Naive B cell (primary cell): Measurements from ENCODE around the gene FGF2. TPM values are rescaled to one million over a fixed set of nuclear protein-coding genes. Genes with fewer than 3 reads are reported as not detected.

Source experiments
- ATAC-seq, 2 donors: fragments of 150-1000 bp; cut with Tn5 transposase; 2 replicates each; pipeline ENCODE4 v1.10.0; 2021; ENCODE audit warnings: low read depth in 2 of 2, mild to moderate bottlenecking in 2 of 2, moderate library complexity in 2 of 2
- DNase-seq: peaks from one replicate; pipeline ENCODE4 v3.0.0; 2022
- H3K27ac Mint-ChIP-seq, 6 donors: one replicate each; pipeline ENCODE4 v1.8.0; 2020 to 2022; ENCODE audit warnings: mild to moderate bottlenecking in 6 of 6, mixed read lengths in 6 of 6, moderate library complexity in 5 of 6, inconsistent platforms in 2 of 6
- H3K27me3 Mint-ChIP-seq, 3 donors: one replicate each; pipeline ENCODE4 v1.8.0; 2021 to 2022; ENCODE audit warnings: mixed read lengths in 3 of 3, mild to moderate bottlenecking in 1 of 3
- H3K36me3 Mint-ChIP-seq, 2 donors: one replicate each; pipeline ENCODE4 v1.8.0; 2020 to 2022; ENCODE audit warnings: mixed read lengths in 2 of 2, inconsistent platforms in 1 of 2, mild to moderate bottlenecking in 1 of 2
- H3K4me1 Mint-ChIP-seq, 3 donors: one replicate each; pipeline ENCODE4 v1.8.0; 2020 to 2022; ENCODE audit warnings: mixed read lengths in 3 of 3, inconsistent platforms in 1 of 3, mild to moderate bottlenecking in 1 of 3, moderate library complexity in 1 of 3
- H3K4me3 Mint-ChIP-seq, 8 donors: one replicate each; pipeline ENCODE4 v1.8.0; 2020 to 2022; ENCODE audit warnings: mild to moderate bottlenecking in 8 of 8, mixed read lengths in 8 of 8, moderate library complexity in 8 of 8, inconsistent platforms in 2 of 8
- H3K9me3 Mint-ChIP-seq, 7 donors: one replicate each; pipeline ENCODE4 v1.8.0; 2020 to 2022; ENCODE audit warnings: mixed read lengths in 7 of 7, mild to moderate bottlenecking in 5 of 7, inconsistent platforms in 2 of 7, moderate library complexity in 1 of 7
- polyA plus RNA-seq, 6 donors: library from polyadenylated mRNA; unstranded; fragments of 300-500 nt; fragmentation: Illumina TruSeq; gene quantifications; one replicate each; pipeline ENCODE4 v1.2.3, GENCODE V29; 2021; ENCODE audit warnings: low read depth in 6 of 6

The FGF2 gene
- polyA plus RNA-seq, 6 donors from 2014 or later, result 0.06 to 0.17 (median 0.08) TPM; not detected in 3

DNA sequence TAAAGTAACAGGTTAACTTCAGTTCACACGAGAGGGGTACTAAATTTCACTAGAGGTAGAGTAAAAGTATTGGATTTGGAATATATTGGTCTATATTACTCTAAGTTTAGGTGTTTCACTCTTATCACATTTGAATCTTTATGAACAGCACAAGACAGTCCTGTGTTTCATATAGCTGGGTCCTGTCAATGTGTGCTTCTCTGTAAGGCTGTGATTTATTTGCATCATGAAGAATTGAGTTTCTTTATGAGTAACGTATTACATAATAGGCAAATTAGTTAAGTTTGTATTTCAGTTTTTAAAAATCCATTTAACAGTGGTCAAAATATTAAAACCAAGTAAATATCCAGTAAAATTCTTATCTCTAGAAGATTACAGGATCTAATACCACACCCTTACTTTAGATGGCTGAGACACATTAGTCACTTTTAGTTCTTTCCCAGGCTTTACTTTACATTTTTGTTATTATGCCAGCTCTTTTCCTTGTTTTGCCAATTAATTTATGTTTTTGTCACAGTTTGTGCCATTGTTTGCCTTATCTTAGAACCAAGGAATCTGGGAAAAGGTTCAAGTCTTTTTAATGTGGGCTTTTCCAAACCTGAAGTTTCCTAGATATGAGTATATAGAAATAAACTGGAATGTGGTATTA, 63.6 kb downstream of the FGF2 start:
- Mint-ChIP-seq H3K27me3 (no peaks in the 10 kb centered on the region), H3K4me1 (no peaks in the 10 kb centered on the region)

GRCh38 chr4:122894827-122895226, 68.2 kb downstream of the FGF2 start:
- H3K9me3 Mint-ChIP-seq, result no peaks in the 10 kb centered on the region
- H3K36me3 Mint-ChIP-seq, result no peaks in the 10 kb centered on the region
- H3K27ac Mint-ChIP-seq, result peak overlapping the region in 1 of 6 donors; percentile 66
- DNase-seq (no peak), ATAC-seq (no peak)
- no peaks in the 10 kb centered on the region for H3K4me1 Mint-ChIP-seq
- H3K27me3 Mint-ChIP-seq, result no peaks in the 10 kb centered on the region
- no peak overlapping the region for H3K4me3 Mint-ChIP-seq

More for the DNA sequence above, 63.6 kb downstream of the FGF2 start:
- no peak for DNase-seq
- ATAC-seq, result no peak
- Mint-ChIP-seq H3K4me3 (no peak overlapping the region), H3K9me3 (no peaks in the 10 kb centered on the region), H3K36me3 (no peaks in the 10 kb centered on the region), H3K27ac (peak overlapping the region in 1 of 6 donors; percentile 44)

DNA sequence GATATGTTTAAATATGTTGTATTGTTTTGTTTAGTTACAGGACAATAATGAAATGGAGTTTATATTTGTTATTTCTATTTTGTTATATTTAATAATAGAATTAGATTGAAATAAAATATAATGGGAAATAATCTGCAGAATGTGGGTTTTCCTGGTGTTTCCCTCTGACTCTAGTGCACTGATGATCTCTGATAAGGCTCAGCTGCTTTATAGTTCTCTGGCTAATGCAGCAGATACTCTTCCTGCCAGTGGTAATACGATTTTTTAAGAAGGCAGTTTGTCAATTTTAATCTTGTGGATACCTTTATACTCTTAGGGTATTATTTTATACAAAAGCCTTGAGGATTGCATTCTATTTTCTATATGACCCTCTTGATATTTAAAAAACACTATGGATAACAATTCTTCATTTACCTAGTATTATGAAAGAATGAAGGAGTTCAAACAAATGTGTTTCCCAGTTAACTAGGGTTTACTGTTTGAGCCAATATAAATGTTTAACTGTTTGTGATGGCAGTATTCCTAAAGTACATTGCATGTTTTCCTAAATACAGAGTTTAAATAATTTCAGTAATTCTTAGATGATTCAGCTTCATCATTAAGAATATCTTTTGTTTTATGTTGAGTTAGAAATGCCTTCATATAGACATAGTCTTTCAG, 68.8 kb downstream of the FGF2 start:
- H3K4me3 Mint-ChIP-seq, result no peak overlapping the region
- peak overlapping the region in 1 of 6 donors; percentile 11 for H3K27ac Mint-ChIP-seq
- no peaks in the 10 kb centered on the region for H3K4me1 Mint-ChIP-seq
- DNase-seq (no peak), ATAC-seq (no peak)
- no peaks in the 10 kb centered on the region for H3K27me3 Mint-ChIP-seq
- no peaks in the 10 kb centered on the region for H3K9me3 Mint-ChIP-seq
- H3K36me3 Mint-ChIP-seq, result peaks cover 0 to 4% of the 10 kb centered on the region in 2 donors

DNA sequence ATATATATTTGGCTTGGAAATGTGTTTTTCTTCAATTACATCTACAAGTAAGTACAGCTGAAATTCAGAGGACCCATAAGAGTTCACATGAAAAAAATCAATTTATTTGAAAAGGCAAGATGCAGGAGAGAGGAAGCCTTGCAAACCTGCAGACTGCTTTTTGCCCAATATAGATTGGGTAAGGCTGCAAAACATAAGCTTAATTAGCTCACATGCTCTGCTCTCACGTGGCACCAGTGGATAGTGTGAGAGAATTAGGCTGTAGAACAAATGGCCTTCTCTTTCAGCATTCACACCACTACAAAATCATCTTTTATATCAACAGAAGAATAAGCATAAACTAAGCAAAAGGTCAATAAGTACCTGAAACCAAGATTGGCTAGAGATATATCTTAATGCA, 69.6 kb downstream of the FGF2 start:
- H3K4me1 Mint-ChIP-seq, result no peaks in the 10 kb centered on the region
- H3K9me3 Mint-ChIP-seq, result no peaks in the 10 kb centered on the region
- DNase-seq (no peak), ATAC-seq (no peak)
- no peaks in the 10 kb centered on the region for H3K27me3 Mint-ChIP-seq
- no peak overlapping the region for H3K4me3 Mint-ChIP-seq
- peaks cover 0 to 4% of the 10 kb centered on the region in 2 donors for H3K36me3 Mint-ChIP-seq
- no peak overlapping the region for H3K27ac Mint-ChIP-seq

DNA sequence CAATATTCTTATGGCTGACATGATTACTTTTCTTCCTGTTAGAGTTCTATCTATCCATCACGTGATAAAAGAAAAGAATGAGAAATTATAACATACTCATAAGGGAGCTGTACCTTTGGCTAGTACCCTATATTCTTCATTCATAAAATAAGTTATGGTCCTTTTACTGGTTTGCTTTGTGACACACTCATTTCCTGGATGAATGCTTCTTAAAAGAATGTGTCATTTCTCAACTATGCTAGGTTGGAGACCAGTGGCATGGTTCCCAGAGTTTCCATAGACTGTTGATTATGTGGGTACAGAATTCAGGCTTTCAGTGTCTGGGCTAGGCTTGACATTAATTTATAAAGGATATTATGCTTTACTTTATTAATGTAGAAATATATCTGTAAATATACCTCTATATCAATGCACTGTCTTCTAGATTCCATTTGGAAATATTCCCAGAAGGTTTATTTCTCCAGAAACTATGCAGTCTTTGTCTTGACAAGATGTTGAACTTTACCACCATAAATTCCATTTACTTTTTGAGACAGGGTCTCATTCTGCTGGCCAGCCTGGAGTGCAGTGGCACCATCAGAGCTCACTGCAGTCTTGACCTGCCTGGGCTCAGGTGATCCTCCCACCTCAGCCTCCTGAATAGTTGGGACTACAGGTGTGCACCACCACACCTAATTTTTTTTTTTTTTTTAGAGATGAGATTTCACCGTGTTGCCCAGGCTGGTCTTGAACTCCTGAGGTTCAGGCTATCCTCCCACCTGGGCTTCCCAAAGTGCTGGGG, 71.9 kb downstream of the FGF2 start:
- no peak for DNase-seq
- Mint-ChIP-seq H3K36me3 (peaks cover 0 to 8% of the 10 kb centered on the region in 2 donors), H3K4me3 (no peak overlapping the region), H3K9me3 (no peaks in the 10 kb centered on the region), H3K27me3 (no peaks in the 10 kb centered on the region), H3K27ac (no peak overlapping the region), H3K4me1 (no peaks in the 10 kb centered on the region)
- no peak for ATAC-seq

DNA sequence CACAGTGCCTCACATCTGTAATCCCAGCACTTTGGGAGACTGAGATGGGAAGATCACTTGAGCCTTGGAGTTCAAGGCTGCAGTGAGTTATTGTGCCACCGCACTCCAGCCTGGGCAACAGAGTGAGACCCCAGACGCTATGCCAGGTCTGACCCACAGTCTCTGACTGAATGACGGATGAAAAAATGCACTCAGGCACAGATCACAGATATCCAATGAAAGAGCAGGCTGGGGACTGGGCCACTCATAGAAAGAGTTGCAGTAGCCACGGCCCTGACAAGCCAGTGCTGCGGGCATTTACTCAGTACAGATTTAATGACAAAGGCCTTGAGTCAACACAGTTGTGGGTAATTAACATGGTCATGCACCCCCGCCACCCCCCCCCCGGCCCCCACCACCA, 73.1 kb downstream of the FGF2 start:
- H3K9me3 Mint-ChIP-seq, result no peaks in the 10 kb centered on the region
- DNase-seq, result no peak
- peaks cover 0 to 8% of the 10 kb centered on the region in 2 donors for H3K36me3 Mint-ChIP-seq
- no peaks in the 10 kb centered on the region for H3K27me3 Mint-ChIP-seq
- ATAC-seq, result no peak
- no peaks in the 10 kb centered on the region for H3K4me1 Mint-ChIP-seq
- no peak overlapping the region for H3K27ac Mint-ChIP-seq
- no peak overlapping the region for H3K4me3 Mint-ChIP-seq

DNA sequence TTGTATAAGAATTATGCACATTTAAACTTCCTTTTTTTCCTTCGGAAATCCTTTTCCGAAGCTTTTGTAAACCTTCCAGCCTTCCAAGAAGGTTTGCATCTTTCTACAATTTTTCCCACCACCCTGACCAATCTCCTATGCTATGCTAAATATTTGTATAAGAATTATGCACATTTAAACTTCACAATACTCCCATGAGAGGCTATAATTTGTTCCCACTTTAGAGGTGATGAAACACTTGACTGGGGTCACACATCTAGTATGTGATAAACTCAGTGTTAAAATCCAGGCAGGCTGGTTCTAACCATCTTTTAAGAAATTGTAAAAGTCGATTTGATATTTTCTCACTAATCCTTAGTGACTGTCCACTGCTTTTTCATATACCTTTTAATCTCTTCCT, 73.7 kb downstream of the FGF2 start:
- no peaks in the 10 kb centered on the region for H3K4me1 Mint-ChIP-seq
- ATAC-seq, result no peak
- DNase-seq, result no peak
- peaks cover 0 to 8% of the 10 kb centered on the region in 2 donors for H3K36me3 Mint-ChIP-seq
- H3K4me3 Mint-ChIP-seq, result no peak overlapping the region
- no peak overlapping the region for H3K27ac Mint-ChIP-seq
- no peaks in the 10 kb centered on the region for H3K27me3 Mint-ChIP-seq
- H3K9me3 Mint-ChIP-seq, result no peaks in the 10 kb centered on the region

DNA sequence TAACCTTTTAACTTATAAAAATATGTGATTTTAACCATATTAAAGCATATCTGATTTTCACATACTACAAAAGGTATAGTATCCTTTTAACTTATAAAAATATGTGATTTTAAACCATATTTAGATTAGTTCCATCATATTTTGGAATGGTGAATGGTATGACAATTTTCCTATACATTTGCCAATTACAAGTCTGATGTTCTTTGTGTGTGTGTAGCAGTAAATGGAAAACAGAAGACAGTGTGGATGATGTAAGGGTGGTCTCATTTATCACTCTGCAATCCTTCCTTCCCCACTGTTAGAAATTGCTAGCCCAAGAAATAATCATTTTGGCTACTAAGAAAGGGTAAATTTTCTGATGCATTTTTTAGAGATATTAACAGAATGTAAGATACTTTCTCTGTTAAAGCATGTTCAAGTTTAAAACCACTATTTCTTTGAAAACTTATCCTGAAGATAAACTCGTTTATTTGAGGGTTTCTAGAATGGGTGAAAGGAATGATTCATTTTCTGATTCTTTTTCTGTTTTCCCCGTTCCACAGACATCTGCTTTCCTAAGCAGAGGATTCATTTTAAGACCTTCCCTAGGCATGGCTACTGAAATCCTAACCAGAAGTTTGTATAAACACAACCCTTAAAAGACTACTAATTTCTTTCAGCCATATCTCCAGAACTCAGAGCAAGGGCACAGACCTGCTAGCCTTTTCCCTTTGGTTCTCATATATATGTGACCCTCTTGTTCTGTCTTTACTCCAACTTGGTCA, 74.8 kb downstream of the FGF2 start:
- Mint-ChIP-seq H3K27me3 (no peaks in the 10 kb centered on the region), H3K36me3 (peaks cover 0 to 8% of the 10 kb centered on the region in 2 donors), H3K27ac (no peak overlapping the region), H3K4me3 (no peak overlapping the region), H3K4me1 (no peaks in the 10 kb centered on the region), H3K9me3 (no peaks in the 10 kb centered on the region)
- no peak for ATAC-seq
- no peak for DNase-seq

- H3K4me1 Mint-ChIP-seq, result no peaks in the 10 kb centered on the region
- DNase-seq, result no peak
- H3K27ac Mint-ChIP-seq, result no peak overlapping the region
- no peak overlapping the region for H3K4me3 Mint-ChIP-seq
- no peaks in the 10 kb centered on the region for H3K27me3 Mint-ChIP-seq
- peaks cover 0 to 16% of the 10 kb centered on the region in 2 donors for H3K36me3 Mint-ChIP-seq
- no peaks in the 10 kb centered on the region for H3K9me3 Mint-ChIP-seq
- ATAC-seq, result no peak
Measured at GRCh38 chr4:122903766-122904288, 77.2 kb downstream of the FGF2 start.

DNA sequence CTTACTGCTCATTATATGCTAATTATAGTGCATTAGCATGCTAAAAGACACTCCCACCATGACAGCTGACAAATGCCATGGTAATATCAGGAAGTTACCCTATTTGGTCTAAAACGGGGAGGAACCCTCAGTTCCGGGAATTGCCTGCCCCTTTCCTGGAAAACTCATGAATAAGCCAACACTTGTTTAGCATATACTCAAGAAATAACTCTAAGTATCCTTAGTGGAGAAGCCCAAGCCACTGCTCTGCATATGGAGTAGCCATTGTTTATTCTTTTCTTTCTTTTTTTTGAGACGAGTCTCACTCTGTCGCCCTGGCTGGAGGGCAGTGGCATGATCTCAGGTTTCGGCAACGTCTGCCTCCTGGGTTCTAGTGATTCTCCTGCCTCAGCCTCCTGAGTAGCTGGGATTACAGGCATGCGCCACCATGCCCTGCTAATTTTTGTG, 80.3 kb downstream of the FGF2 start:
- ATAC-seq (no peak), DNase-seq (no peak)
- Mint-ChIP-seq H3K27ac (no peak overlapping the region), H3K9me3 (no peaks in the 10 kb centered on the region), H3K36me3 (peaks cover 0 to 11% of the 10 kb centered on the region in 2 donors), H3K4me3 (no peak overlapping the region), H3K27me3 (no peaks in the 10 kb centered on the region), H3K4me1 (no peaks in the 10 kb centered on the region)

DNA sequence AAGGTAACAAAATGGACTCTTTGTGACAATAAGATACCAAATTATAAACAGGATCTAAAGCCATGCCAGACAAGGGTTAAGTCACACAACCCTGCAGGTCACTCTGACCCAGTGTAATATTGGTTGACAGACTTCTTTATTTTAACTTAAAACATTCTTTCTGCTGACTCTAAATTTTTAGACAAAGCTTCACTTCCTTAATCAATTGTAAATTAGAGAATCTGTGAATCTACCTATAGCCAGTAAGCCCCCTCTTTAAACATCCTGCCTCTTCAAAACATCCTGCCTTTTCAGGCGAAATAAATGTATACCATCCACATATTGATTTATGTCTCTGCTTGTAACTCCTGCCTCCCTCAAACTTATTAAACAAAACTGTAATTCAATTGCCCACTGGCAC, 81.6 kb downstream of the FGF2 start:
- H3K27ac Mint-ChIP-seq, result peak overlapping the region in 1 of 6 donors; percentile 8
- H3K27me3 Mint-ChIP-seq, result no peaks in the 10 kb centered on the region
- H3K9me3 Mint-ChIP-seq, result no peaks in the 10 kb centered on the region
- H3K4me1 Mint-ChIP-seq, result no peaks in the 10 kb centered on the region
- DNase-seq (no peak), ATAC-seq (no peak)
- H3K36me3 Mint-ChIP-seq, result peaks cover 0 to 8% of the 10 kb centered on the region in 2 donors
- H3K4me3 Mint-ChIP-seq, result no peak overlapping the region

- H3K4me1 Mint-ChIP-seq, result no peaks in the 10 kb centered on the region
- DNase-seq (no peak), ATAC-seq (no peak)
- H3K27me3 Mint-ChIP-seq, result no peaks in the 10 kb centered on the region
- H3K9me3 Mint-ChIP-seq, result no peaks in the 10 kb centered on the region
- no peak overlapping the region for H3K4me3 Mint-ChIP-seq
- peaks cover 0 to 8% of the 10 kb centered on the region in 2 donors for H3K36me3 Mint-ChIP-seq
- H3K27ac Mint-ChIP-seq, result no peak overlapping the region
Measured at GRCh38 chr4:122909683-122910082, 83.1 kb downstream of the FGF2 start.

DNA sequence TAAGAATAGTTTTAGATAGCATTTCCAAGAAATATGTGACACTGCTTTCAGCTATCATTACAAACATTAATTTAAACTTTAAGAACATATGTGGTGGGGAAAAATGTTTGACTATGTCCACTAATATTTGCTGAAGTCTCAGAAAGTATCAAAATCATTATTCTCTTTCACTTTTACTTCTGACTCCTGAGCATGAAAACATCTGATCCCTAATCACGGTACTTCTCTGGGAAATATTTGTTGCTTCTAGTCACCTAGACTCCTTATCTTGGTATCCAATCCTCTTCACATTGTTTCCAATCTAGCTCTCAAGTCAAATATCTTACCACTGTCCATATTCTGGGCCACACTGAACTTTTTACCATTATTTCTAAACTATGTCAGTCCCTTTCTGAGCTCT, 85.0 kb downstream of the FGF2 start:
- Mint-ChIP-seq H3K27ac (no peak overlapping the region), H3K4me3 (no peak overlapping the region), H3K4me1 (no peaks in the 10 kb centered on the region), H3K9me3 (no peaks in the 10 kb centered on the region), H3K36me3 (peaks cover 0 to 8% of the 10 kb centered on the region in 2 donors), H3K27me3 (no peaks in the 10 kb centered on the region)
- DNase-seq (no peak), ATAC-seq (no peak)
